KMS-11 (cell line): ENCODE measurements around the gene SLC26A8.
"Not testable (repeated sequence)": the region's sequence is repeated elsewhere in the genome, so short reads cannot be mapped to it uniquely, and the experiment has no call there.

Experiments used
- H2AFZ ChIP-seq: fragments of 200-600 bp; sonication (generic); 2 replicates; pipeline ENCODE4 v1.6.1; 2016; ENCODE audit warnings: antibody characterized with exemption, mixed run types, low read depth
- H3K27ac ChIP-seq: fragments of 200-600 bp; sonication (generic); 2 replicates; pipeline ENCODE4 v1.6.1; 2016; ENCODE audit warnings: mild to moderate bottlenecking, mixed run types
- H3K27me3 ChIP-seq: fragments of 200-600 bp; sonication (generic); 2 replicates; pipeline ENCODE4 v1.6.1; 2017; ENCODE audit warnings: mild to moderate bottlenecking, low read depth, mixed run types, moderate library complexity; ENCODE audit not compliant: insufficient read depth
- H3K36me3 ChIP-seq: fragments of 200-600 bp; sonication (generic); 2 replicates; pipeline ENCODE4 v1.6.1; 2017; ENCODE audit warnings: mild to moderate bottlenecking, mixed run types; ENCODE audit not compliant: insufficient read depth
- H3K4me1 ChIP-seq: fragments of 200-600 bp; sonication (generic); 2 replicates; pipeline ENCODE4 v1.6.1; 2016; ENCODE audit warnings: mild to moderate bottlenecking, low read depth, mixed run types; ENCODE audit not compliant: poor library complexity, severe bottlenecking
- H3K4me2 ChIP-seq: fragments of 200-600 bp; sonication (generic); 2 replicates; pipeline ENCODE4 v1.7.0; 2016; ENCODE audit warnings: mild to moderate bottlenecking, mixed run types
- H3K4me3 ChIP-seq: fragments of 200-600 bp; sonication (generic); IDR thresholded peaks from 2 replicates; pipeline ENCODE4 v1.6.1; 2017; ENCODE audit warnings: low read depth, low read length, mixed read lengths; ENCODE audit not compliant: insufficient read depth
- H3K79me2 ChIP-seq: fragments of 200-600 bp; sonication (generic); 2 replicates; pipeline ENCODE4 v1.6.1; 2016; ENCODE audit warnings: low read depth, mixed run types; ENCODE audit not compliant: insufficient read depth
- H3K9ac ChIP-seq: fragments of 200-600 bp; sonication (generic); 2 replicates; pipeline ENCODE4 v1.6.1; 2016; ENCODE audit warnings: mild to moderate bottlenecking, mixed run types
- H4K20me1 ChIP-seq: fragments of 200-600 bp; sonication (generic); 2 replicates; pipeline ENCODE4 v1.6.1; 2016; ENCODE audit warnings: mild to moderate bottlenecking, mixed run types; ENCODE audit not compliant: insufficient read depth
- CTCF ChIP-seq: fragments of 200-600 bp; sonication (generic); conservative IDR thresholded peaks from 2 replicates; pipeline ENCODE4 v1.6.1; 2017; ENCODE audit warnings: low read depth, mild to moderate bottlenecking, antibody characterized with exemption, low read length, moderate library complexity, mixed read lengths

SLC26A8 gene

DNA sequence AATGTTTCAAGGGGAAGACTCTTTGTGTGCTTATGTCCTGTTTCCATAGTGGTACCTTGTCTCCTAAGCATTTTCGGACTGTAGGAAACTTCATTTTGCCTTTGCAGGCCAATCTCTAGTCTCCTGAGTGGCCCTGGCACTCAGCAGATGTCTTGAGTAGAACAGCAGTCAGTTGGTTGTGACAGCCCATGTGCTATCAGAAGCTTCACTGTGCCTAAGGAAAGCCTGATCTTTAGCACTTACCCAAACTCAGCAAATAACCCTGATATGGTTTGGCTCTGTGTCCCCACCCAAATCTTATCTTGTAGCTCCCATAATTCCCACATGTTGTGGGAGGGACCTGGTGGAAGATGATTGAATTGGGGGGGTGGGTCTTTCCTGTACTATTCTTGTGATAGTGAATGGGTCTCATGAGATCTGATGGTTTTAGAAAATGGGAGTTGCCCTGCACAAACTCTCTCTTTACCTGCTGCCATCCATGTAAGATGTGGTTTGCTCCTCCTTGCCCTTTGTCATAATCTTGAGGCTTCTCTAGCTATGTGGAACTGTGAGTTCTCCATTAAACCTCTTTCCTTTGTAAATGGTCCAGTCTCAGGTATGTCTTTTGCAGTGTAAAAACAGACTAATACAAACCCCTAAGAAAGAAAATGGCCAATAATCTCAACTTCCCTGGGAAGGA is 87.6 kb downstream of the SLC26A8 start:
- no peak overlapping the region for H3K4me2 ChIP-seq
- H2AFZ ChIP-seq: no peak overlapping the region
- H3K36me3 ChIP-seq: no peaks in the 10 kb centered on the region
- H3K79me2 ChIP-seq: no peaks in the 10 kb centered on the region
- no peaks in the 10 kb centered on the region for H3K4me1 ChIP-seq
- no peaks in the 10 kb centered on the region for H4K20me1 ChIP-seq
- no peak overlapping the region for H3K9ac ChIP-seq
- H3K27ac ChIP-seq: no peak overlapping the region
- H3K27me3 ChIP-seq: no peaks in the 10 kb centered on the region
- TF ChIP-seq CTCF: no peak
- no peak overlapping the region for H3K4me3 ChIP-seq

- H3K9ac ChIP-seq: no peak overlapping the region
- H3K79me2 ChIP-seq: no peaks in the 10 kb centered on the region
- no peak overlapping the region for H3K27ac ChIP-seq
- H4K20me1 ChIP-seq: no peaks in the 10 kb centered on the region
- no peaks in the 10 kb centered on the region for H3K36me3 ChIP-seq
- H3K4me3 ChIP-seq: no peak overlapping the region
- no peak for TF ChIP-seq CTCF
- H3K27me3 ChIP-seq: no peaks in the 10 kb centered on the region
- no peak overlapping the region for H3K4me2 ChIP-seq
- no peaks in the 10 kb centered on the region for H3K4me1 ChIP-seq
- no peak overlapping the region for H2AFZ ChIP-seq
Measured at GRCh38 chr6:35935469-35935868, 89.0 kb downstream of the SLC26A8 start.

- H3K4me2 ChIP-seq: no peak overlapping the region
- no peak overlapping the region for H3K27ac ChIP-seq
- no peak overlapping the region for H3K9ac ChIP-seq
- no peaks in the 10 kb centered on the region for H4K20me1 ChIP-seq
- H3K36me3 ChIP-seq: no peaks in the 10 kb centered on the region
- H2AFZ ChIP-seq: no peak overlapping the region
- H3K4me1 ChIP-seq: no peaks in the 10 kb centered on the region
- no peak for TF ChIP-seq CTCF
- H3K27me3 ChIP-seq: no peaks in the 10 kb centered on the region
- H3K79me2 ChIP-seq: no peaks in the 10 kb centered on the region
- H3K4me3 ChIP-seq: no peak overlapping the region
Measured at GRCh38 chr6:35933844-35934243, 90.6 kb downstream of the SLC26A8 start.

- H3K27me3 ChIP-seq, H3K9ac ChIP-seq, H3K4me3 ChIP-seq, H3K79me2 ChIP-seq, H4K20me1 ChIP-seq, H3K36me3 ChIP-seq, H2AFZ ChIP-seq, H3K27ac ChIP-seq, H3K4me1 ChIP-seq, H3K4me2 ChIP-seq: not testable (repeated sequence)
Measured at GRCh38 chr6:35931873-35932272, 92.6 kb downstream of the SLC26A8 start.

- no peak overlapping the region for H2AFZ ChIP-seq
- no peak overlapping the region for H3K4me2 ChIP-seq
- H3K4me3 ChIP-seq: no peak overlapping the region
Measured at GRCh38 chr6:35931120-35931561, 93.3 kb downstream of the SLC26A8 start.

More at GRCh38 chr6:35931120-35931561, 93.3 kb downstream of the SLC26A8 start:
- Histone ChIP-seq H4K20me1 (no peaks in the 10 kb centered on the region), H3K27ac (no peak overlapping the region), H3K9ac (no peak overlapping the region), H3K79me2 (no peaks in the 10 kb centered on the region), H3K36me3 (no peaks in the 10 kb centered on the region), H3K27me3 (no peaks in the 10 kb centered on the region), H3K4me1 (no peaks in the 10 kb centered on the region)
- no peak for TF ChIP-seq CTCF
